HG03565 (cell line): ENCODE results near the gene EDN2.
A peak's percentile ranks its signal among the peaks of the same experiment; 100 is the strongest.

Experiments
- ATAC-seq: cut with Tn5 transposase; IDR thresholded peaks from one replicate; pipeline ENCODE4 v1.9.1; 2021; ENCODE audit warnings: mild to moderate bottlenecking, moderate library complexity; ENCODE audit not compliant: unreplicated experiment

Gene EDN2

GRCh38 chr1:41444246-41444645 is 40.2 kb downstream of the EDN2 start:
- ATAC-seq = no peak

GRCh38 chr1:41442697-41443251 is 41.7 kb downstream of the EDN2 start:
- ATAC-seq = no peak

DNA sequence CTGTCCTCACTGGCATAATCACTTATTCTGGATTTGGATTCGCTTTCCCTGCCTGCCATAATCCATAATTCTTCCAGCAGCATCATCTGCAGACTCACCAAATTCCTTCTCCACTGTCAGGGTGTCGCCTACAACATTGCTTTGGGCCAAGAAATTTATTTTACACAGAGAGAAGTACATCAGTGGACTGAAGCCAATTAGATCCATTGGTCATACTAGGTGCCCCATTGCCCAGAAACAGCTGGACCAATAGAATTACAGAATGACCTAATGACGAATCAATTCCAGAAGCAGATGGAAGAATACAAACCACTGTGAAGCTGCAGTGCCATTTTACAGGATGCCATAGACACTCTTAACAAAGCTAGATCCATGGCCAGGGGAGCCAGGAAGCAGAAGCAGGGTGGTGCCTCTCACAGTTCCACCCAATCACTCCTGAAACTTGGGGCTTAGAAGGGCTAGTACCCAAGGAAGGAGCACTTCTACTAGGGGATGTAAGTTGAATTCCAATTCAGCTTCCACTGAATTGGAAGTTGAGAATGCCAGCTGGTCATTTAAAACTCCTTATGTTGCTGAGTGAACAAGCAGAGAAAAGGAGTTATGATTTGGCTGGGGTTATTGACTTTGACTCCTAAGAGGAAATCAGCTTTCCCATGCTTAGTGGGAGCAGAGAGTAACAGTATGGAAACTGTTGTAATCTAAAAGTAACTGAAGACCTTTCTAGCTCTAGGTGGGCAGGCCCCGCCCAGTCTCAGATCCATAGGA is 44.0 kb downstream of the EDN2 start:
- ATAC-seq = no peak

- ATAC-seq = no peak
Observed at GRCh38 chr1:41439234-41439633, 45.2 kb downstream of the EDN2 start.

- no peak for ATAC-seq
Observed at GRCh38 chr1:41438711-41439110, 45.8 kb downstream of the EDN2 start.

DNA sequence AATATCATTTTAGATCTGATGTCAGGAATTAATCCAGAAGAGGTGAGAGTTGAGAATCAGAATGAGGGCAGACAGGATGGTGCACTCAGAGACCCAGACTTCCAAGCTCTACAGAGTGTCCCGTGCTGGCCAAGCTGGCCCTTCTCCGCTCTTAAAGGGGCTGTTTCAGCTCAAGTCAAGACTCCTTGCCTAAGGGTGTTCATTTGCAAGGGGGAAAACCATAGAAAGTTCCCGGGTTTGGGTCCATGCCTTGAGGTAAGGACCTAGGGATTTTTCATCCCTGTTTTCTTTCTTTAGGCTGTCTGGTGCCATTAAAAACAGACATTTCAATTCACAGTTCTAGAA is 47.5 kb downstream of the EDN2 start:
- no peak for ATAC-seq

GRCh38 chr1:41436281-41437010 is 48.0 kb downstream of the EDN2 start:
- no peak for ATAC-seq

DNA sequence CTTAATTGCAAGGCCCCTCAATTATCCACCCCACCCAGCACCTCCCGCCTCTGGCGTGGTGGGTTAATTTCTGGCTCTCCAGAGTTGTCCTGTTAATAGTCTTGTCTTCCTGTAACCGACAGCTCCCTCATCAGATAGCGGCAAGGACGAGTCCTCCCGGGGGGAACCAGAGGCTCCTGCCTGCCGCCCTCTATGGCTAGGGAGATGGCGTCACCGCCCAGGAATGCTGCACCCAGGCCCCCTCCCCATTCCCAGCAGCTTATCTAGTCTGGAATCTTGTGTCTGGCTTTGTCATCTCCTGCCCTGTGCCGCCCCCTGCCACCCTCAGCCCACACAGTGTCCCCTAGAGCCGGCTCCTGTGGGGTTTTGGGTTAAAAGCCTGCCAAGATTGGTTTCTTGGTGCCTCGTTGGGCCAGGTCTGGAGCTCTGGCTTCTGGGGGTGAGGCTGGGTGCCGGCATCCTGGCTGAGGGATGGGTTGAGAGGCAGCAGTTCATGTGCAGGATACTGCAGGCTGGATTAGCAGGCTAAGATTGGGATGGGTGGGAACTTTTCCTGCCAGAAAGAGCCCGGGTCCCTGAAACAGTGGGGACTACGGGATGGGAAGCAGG is 48.8 kb downstream of the EDN2 start:
- no peak for ATAC-seq

- no peak for ATAC-seq
Observed at GRCh38 chr1:41434748-41435449, 49.6 kb downstream of the EDN2 start.

GRCh38 chr1:41434306-41434705 is 50.2 kb downstream of the EDN2 start:
- ATAC-seq = no peak

- ATAC-seq = no peak
Observed at GRCh38 chr1:41433501-41433900, 51.0 kb downstream of the EDN2 start.

- ATAC-seq = peak; percentile 61
Observed at GRCh38 chr1:41432481-41433280, 51.8 kb downstream of the EDN2 start.

DNA sequence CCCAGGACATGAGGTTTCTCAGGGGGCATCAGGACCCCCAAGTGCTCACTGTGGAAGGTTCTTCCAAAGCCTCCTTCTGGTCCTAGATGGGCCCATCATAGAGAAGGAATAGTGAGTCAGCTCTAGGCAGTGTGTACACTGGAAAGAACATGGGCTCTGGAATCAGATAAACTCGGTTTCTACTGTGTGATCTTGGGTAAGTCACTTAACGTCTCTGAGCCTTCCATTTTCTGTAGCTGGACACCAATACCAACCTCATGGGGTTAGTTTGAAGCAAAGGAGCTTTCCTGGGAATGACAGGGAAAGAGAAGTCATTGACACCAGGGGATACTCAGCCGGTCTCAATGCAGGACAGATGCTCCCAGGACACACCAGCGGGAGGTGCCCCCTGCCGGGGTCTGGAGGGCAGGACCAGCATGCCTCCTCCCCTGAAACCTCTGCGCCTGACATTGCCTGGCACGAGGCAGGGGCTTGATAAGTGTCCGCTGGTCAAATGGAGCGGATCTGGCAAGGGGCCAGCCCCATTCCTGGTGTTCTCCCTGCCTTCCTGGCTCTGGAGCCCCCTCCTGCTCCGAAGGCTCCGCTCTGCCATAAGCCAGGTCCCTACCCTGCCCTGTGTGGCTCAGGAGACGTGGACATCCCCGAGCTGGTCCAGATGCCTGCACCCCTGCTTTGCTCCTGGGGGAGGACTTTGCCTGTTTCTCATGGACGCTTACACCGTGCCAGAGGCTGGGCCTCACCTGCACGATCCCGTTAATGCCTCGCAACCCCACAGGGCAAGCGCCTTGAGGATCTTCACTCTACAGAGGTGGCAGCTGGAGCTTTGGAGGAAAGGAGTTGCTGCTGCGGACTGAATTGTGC is 52.8 kb downstream of the EDN2 start:
- ATAC-seq = no peak

DNA sequence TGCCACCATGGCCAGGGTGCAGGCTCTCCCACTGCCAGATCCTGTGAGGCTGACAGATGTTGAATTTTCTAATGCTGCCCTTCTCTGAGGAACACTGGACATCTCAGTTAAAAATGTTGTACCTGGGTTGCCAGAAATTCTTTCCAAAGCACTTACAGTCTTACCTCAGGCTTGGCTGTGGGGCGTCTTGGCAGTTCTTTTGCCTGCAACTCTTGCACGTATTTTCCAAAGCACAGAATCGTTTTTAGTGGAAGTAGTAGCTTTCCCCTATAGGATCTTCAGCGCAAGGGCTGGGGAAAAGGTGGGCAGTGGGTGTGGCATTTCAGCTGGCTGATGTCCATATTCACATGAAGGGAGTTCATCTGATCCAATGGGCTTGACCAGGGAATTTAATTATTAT is 53.9 kb downstream of the EDN2 start:
- ATAC-seq = no peak

DNA sequence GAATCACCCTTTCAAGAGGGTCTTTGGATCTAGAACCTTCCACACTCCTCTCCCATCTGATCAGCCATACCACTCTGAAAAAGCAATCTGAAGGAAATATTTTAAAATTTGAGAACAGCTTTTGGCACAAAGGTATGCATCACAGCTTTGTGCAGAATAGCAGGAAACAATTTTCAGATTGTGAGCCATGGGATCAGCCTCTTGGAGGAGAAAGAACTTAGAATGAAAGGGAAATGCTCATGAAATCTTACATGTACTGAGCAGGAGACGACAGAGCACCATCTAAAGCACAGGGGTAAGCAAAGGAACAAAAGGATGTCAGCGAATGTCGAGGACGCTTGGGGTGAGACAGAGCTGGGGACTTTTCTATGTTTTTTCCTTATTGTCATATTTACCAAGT is 54.4 kb downstream of the EDN2 start:
- ATAC-seq = no peak

- ATAC-seq = no peak
Observed at GRCh38 chr1:41429641-41430035, 54.8 kb downstream of the EDN2 start.
